UCSD-AML1 (cell line): ENCODE measurements around the gene ELAVL1.
"Not testable (repeated sequence)": the region's sequence is repeated elsewhere in the genome, so short reads cannot be mapped to it uniquely, and the experiment has no call there.

ENCODE experiments used
- DNase-seq: peaks from one replicate; lab custom pipeline; 2025; ENCODE audit not compliant: unreplicated experiment; lab: John Stamatoyannopoulos, UW

The ELAVL1 gene

GRCh38 chr19:8005534-8006256, at the start of gene ELAVL1:
TSS of gene ELAVL1 (minus strand) at chr19:8005641. CDS start at chr19:7991815, 13,826 bp downstream.
- DNase-seq: peak; percentile 93

GRCh38 chr19:8054169-8054568, 48.7 kb upstream of the ELAVL1 start:
- no peak for DNase-seq

- DNase-seq: no peak
These were observed 47.0 kb upstream of the ELAVL1 start, which contains the start of gene CCL25 for GRCh38 chr19:8052464-8052859. TSS of gene CCL25 (plus strand) at chr19:8052760. CDS start at chr19:8053050, 290 bp downstream.

GRCh38 chr19:8050274-8051096, 45.0 kb upstream of the ELAVL1 start:
- DNase-seq: peak; percentile 91

- DNase-seq: no peak
These were observed 41.2 kb upstream of the ELAVL1 start for GRCh38 chr19:8046569-8047165.

GRCh38 chr19:8045872-8046568, 40.6 kb upstream of the ELAVL1 start:
- DNase-seq: no peak

GRCh38 chr19:8044018-8044417, 38.6 kb upstream of the ELAVL1 start:
- DNase-seq: no peak

- DNase-seq: no peak
These were observed 37.5 kb upstream of the ELAVL1 start for GRCh38 chr19:8042900-8043299.

GRCh38 chr19:8041531-8041931, 36.1 kb upstream of the ELAVL1 start:
- no peak for DNase-seq

- DNase-seq: no peak
These were observed 33.8 kb upstream of the ELAVL1 start for GRCh38 chr19:8039231-8039630.

- DNase-seq: no peak
These were observed 33.4 kb upstream of the ELAVL1 start for GRCh38 chr19:8038815-8039214.

GRCh38 chr19:8036434-8037099, 31.1 kb upstream of the ELAVL1 start:
- DNase-seq: no peak

- no peak for DNase-seq
These were observed 28.7 kb upstream of the ELAVL1 start for GRCh38 chr19:8034178-8034525.

GRCh38 chr19:8033287-8034177, 28.1 kb upstream of the ELAVL1 start:
- DNase-seq: peak; percentile 41

- DNase-seq: no peak
These were observed 25.5 kb upstream of the ELAVL1 start for GRCh38 chr19:8030960-8031359.

GRCh38 chr19:8028951-8029491, 23.6 kb upstream of the ELAVL1 start:
- DNase-seq: no peak

GRCh38 chr19:8025316-8025715, 19.9 kb upstream of the ELAVL1 start:
- no peak for DNase-seq

GRCh38 chr19:8024256-8024655, 18.8 kb upstream of the ELAVL1 start:
- not testable (repeated sequence) for DNase-seq

- no peak for DNase-seq
These were observed 17.9 kb upstream of the ELAVL1 start for GRCh38 chr19:8023371-8023770.
